Right renal cortex interstitium (tissue), 3 donors: ENCODE measurements around the gene OPCML. TPM values are rescaled to one million over a fixed set of nuclear protein-coding genes. Genes with fewer than 3 reads are reported as not detected.

Experiments
- DNase-seq, 3 donors: peaks; one replicate each; pipeline ENCODE4 v3.0.0-alpha.2; 2013; ENCODE audit warnings: low read depth in 3 of 3, low spot score in 2 of 3
- polyA plus RNA-seq, 3 donors: library from polyadenylated mRNA; unstranded; fragments of 120-200 nt; gene quantifications; one replicate each; pipeline ENCODE4 v1.2.1, GENCODE V29; 2013; ENCODE audit not compliant: insufficient read length in 3 of 3

Gene OPCML
- polyA plus RNA-seq, 3 donors = 14.1 to 19.4 (median 19.1) TPM

GRCh38 chr11:133504906-133505305, 27.4 kb downstream of the OPCML start:
- no peak for DNase-seq

GRCh38 chr11:133503776-133504175, 28.5 kb downstream of the OPCML start:
- DNase-seq = no peak

GRCh38 chr11:133503236-133503635, 29.1 kb downstream of the OPCML start:
- DNase-seq = no peak

GRCh38 chr11:133501643-133502539, 30.4 kb downstream of the OPCML start:
- no peak for DNase-seq

GRCh38 chr11:133500936-133501335, 31.4 kb downstream of the OPCML start:
- DNase-seq = no peak

- DNase-seq = no peak
These were observed 31.9 kb downstream of the OPCML start for GRCh38 chr11:133500435-133500834.

- no peak for DNase-seq
These were observed 33.3 kb downstream of the OPCML start for GRCh38 chr11:133498969-133499368.

- no peak for DNase-seq
These were observed 34.7 kb downstream of the OPCML start for GRCh38 chr11:133497477-133498140.

- no peak for DNase-seq
These were observed 39.4 kb downstream of the OPCML start for GRCh38 chr11:133492895-133493294.

GRCh38 chr11:133491680-133492383, 40.5 kb downstream of the OPCML start:
- DNase-seq = no peak

- DNase-seq = no peak
These were observed 51.6 kb downstream of the OPCML start for GRCh38 chr11:133480722-133481121.

GRCh38 chr11:133479209-133479608, 53.1 kb downstream of the OPCML start:
- no peak for DNase-seq

GRCh38 chr11:133477251-133477625, 55.1 kb downstream of the OPCML start:
- DNase-seq = no peak

- no peak for DNase-seq
These were observed 55.6 kb downstream of the OPCML start for GRCh38 chr11:133476570-133477250.

GRCh38 chr11:133474461-133474860, 57.8 kb downstream of the OPCML start:
- no peak for DNase-seq

- DNase-seq = no peak
These were observed 64.6 kb downstream of the OPCML start for GRCh38 chr11:133467686-133468085.

GRCh38 chr11:133443206-133443747, 89.0 kb downstream of the OPCML start:
- DNase-seq = no peak

GRCh38 chr11:133441964-133442660, 90.2 kb downstream of the OPCML start:
- no peak for DNase-seq

GRCh38 chr11:133425992-133426391, 106.3 kb downstream of the OPCML start:
- DNase-seq = no peak

GRCh38 chr11:133425245-133425644, 107.1 kb downstream of the OPCML start:
- DNase-seq = no peak
